Activated effector memory CD4-positive, alpha-beta T cell treated with Interleukin-2 at 50 U/mL for 16 hours (primary cell): ENCODE data around the gene TNFAIP8L3.

ENCODE experiments used
- DNase-seq: peaks from one replicate; pipeline ENCODE4 v3.0.0-alpha.2; 2020

The TNFAIP8L3 gene

GRCh38 chr15:51089041-51089440 lies 5.7 kb downstream of the TNFAIP8L3 start:
- no peak for DNase-seq

GRCh38 chr15:51088585-51088984 lies 6.1 kb downstream of the TNFAIP8L3 start:
- no peak for DNase-seq

- DNase-seq: no peak
Measured at GRCh38 chr15:51087513-51087912, 7.2 kb downstream of the TNFAIP8L3 start.

- DNase-seq: no peak
Measured at GRCh38 chr15:51086409-51086808, 8.3 kb downstream of the TNFAIP8L3 start.

- no peak for DNase-seq
Measured at GRCh38 chr15:51085764-51086163, 8.9 kb downstream of the TNFAIP8L3 start.

GRCh38 chr15:51083641-51084166 lies 11.0 kb downstream of the TNFAIP8L3 start:
- no peak for DNase-seq

- no peak for DNase-seq
Measured at GRCh38 chr15:51082246-51082645, 12.5 kb downstream of the TNFAIP8L3 start.

GRCh38 chr15:51080286-51080685 lies 14.4 kb downstream of the TNFAIP8L3 start:
- no peak for DNase-seq

- DNase-seq: no peak
Measured at GRCh38 chr15:51079226-51079625, 15.5 kb downstream of the TNFAIP8L3 start.

GRCh38 chr15:51077221-51078153 lies 17.2 kb downstream of the TNFAIP8L3 start:
- DNase-seq: no peak

- no peak for DNase-seq
Measured at GRCh38 chr15:51076524-51077220, 18.0 kb downstream of the TNFAIP8L3 start.

GRCh38 chr15:51075826-51076523 lies 18.7 kb downstream of the TNFAIP8L3 start:
- no peak for DNase-seq

- DNase-seq: no peak
Measured at GRCh38 chr15:51075364-51075763, 19.3 kb downstream of the TNFAIP8L3 start.

GRCh38 chr15:51074926-51075325 lies 19.8 kb downstream of the TNFAIP8L3 start:
- no peak for DNase-seq

GRCh38 chr15:51071578-51071977 lies 23.1 kb downstream of the TNFAIP8L3 start:
- no peak for DNase-seq

- no peak for DNase-seq
Measured at GRCh38 chr15:51069983-51070382, 24.7 kb downstream of the TNFAIP8L3 start.

- DNase-seq: no peak
Measured at GRCh38 chr15:51067510-51067909, 27.2 kb downstream of the TNFAIP8L3 start.

- DNase-seq: no peak
Measured at GRCh38 chr15:51065781-51066180, 28.9 kb downstream of the TNFAIP8L3 start.

- DNase-seq: no peak
Measured at GRCh38 chr15:51065261-51065660, 29.4 kb downstream of the TNFAIP8L3 start.

- no peak for DNase-seq
Measured at GRCh38 chr15:51062736-51063135, 32.0 kb downstream of the TNFAIP8L3 start.

GRCh38 chr15:51060030-51060673 lies 34.6 kb downstream of the TNFAIP8L3 start:
- no peak for DNase-seq

GRCh38 chr15:51054535-51054934 lies 40.2 kb downstream of the TNFAIP8L3 start:
- no peak for DNase-seq

- no peak for DNase-seq
Measured at GRCh38 chr15:51053571-51053970, 41.1 kb downstream of the TNFAIP8L3 start.
